A673 (cell line): Measurements from ENCODE around the gene PCYT1A. TPM values are rescaled to one million over a fixed set of nuclear protein-coding genes. Genes with fewer than 3 reads are reported as not detected.

Experiments
- BruUV-seq: library from RNA; stranded (reverse); fragments of 400-500 nt; replicated peaks from 2 replicates; lab custom pipeline; 2021; lab: Mats Ljungman, UMichigan
- CTCF ChIA-PET: fragments of 300-600 bp; sonication (Branson Sonifier 250); formaldehyde crosslinking; loops from one replicate; lab custom pipeline; 2022; ENCODE audit warnings: antibody characterized with exemption; lab: Charles Lee
- POLR2A ChIA-PET: fragments of 300-600 bp; sonication (Branson Sonifier 250); formaldehyde crosslinking; loops from one replicate; lab custom pipeline; 2022; ENCODE audit warnings: antibody characterized with exemption; ENCODE audit not compliant: low non-redundant PET; lab: Charles Lee
- DNase-seq: peaks from one replicate; pipeline ENCODE4 v3.0.0-alpha.2; 2015; ENCODE audit warnings: low spot score
- H3K27ac ChIP-seq: fragments of 200-600 bp; sonication (generic); 2 replicates; pipeline ENCODE4 v1.5.1; 2016; ENCODE audit warnings: mixed run types, low read depth, mild to moderate bottlenecking, mixed read lengths, antibody characterized with exemption, low read length; ENCODE audit not compliant: poor library complexity, severe bottlenecking
- H3K27me3 ChIP-seq: fragments of 200-600 bp; sonication (generic); replicated peaks from 2 replicates; pipeline ENCODE4 v1.6.1; 2017; ENCODE audit warnings: mixed run types, low read depth, mild to moderate bottlenecking, mixed read lengths, antibody characterized with exemption, low read length; ENCODE audit not compliant: insufficient read depth, poor library complexity
- H3K36me3 ChIP-seq: fragments of 200-600 bp; sonication (generic); 2 replicates; pipeline ENCODE4 v1.6.1; 2016; ENCODE audit warnings: mixed run types, mild to moderate bottlenecking, mixed read lengths, antibody characterized with exemption, low read length; ENCODE audit not compliant: insufficient read depth, poor library complexity, severe bottlenecking
- H3K4me1 ChIP-seq: fragments of 200-600 bp; sonication (generic); 2 replicates; pipeline ENCODE4 v1.6.1; 2017; ENCODE audit warnings: mixed run types, mild to moderate bottlenecking, mixed read lengths, antibody characterized with exemption, low read length; ENCODE audit not compliant: insufficient read depth, poor library complexity, severe bottlenecking
- H3K4me3 ChIP-seq: fragments of 200-600 bp; sonication (generic); 2 replicates; pipeline ENCODE4 v1.5.1; 2016; ENCODE audit warnings: low read depth, mixed run types, mild to moderate bottlenecking, mixed read lengths, low read length; ENCODE audit not compliant: poor library complexity, severe bottlenecking
- H3K9me3 ChIP-seq: fragments of 200-600 bp; sonication (generic); 2 replicates; pipeline ENCODE4 v1.6.1; 2016; ENCODE audit warnings: mixed run types, low read depth, mild to moderate bottlenecking, mixed read lengths, antibody characterized with exemption, low read length; ENCODE audit not compliant: poor library complexity, severe bottlenecking
- CTCF ChIP-seq: fragments of 300-800, 200-600 bp; sonication (generic); conservative IDR thresholded peaks from 2 replicates; pipeline ENCODE4 v1.5.1; 2017; ENCODE audit warnings: low read depth, mild to moderate bottlenecking, antibody characterized with exemption, low read length, moderate library complexity, mixed read lengths
- EZH2 ChIP-seq: fragments of 200-600 bp; sonication (generic); IDR thresholded peaks from 2 replicates; pipeline ENCODE4 v1.6.1; 2017; ENCODE audit warnings: borderline replicate concordance, low read depth, mild to moderate bottlenecking, mixed read lengths, antibody characterized with exemption, low read length; ENCODE audit not compliant: poor library complexity, severe bottlenecking
- intact Hi-C: fragments of 100-400 bp; cut with micrococcal nuclease; formaldehyde crosslinking; loops from one replicate; pipeline ENCODE4 v1.10.0; 2022; ENCODE audit not compliant: unreplicated experiment
- total RNA-seq: library from RNA; stranded (reverse); gene quantifications from 2 replicates; pipeline ENCODE4 v1.2.3, GENCODE V29; 2021

PCYT1A gene
- total RNA-seq, 1 experiment from 2014 or later, result 62.3 TPM

GRCh38 chr3:196298521-196298920 is 11.0 kb upstream of the PCYT1A start:
- Histone ChIP-seq H3K36me3 (peaks cover 3% of the 10 kb centered on the region), H3K9me3 (no peaks in the 10 kb centered on the region), H3K4me1 (no peaks in the 10 kb centered on the region), H3K27me3 (no peaks in the 10 kb centered on the region), H3K4me3 (no peak overlapping the region), H3K27ac (no peak overlapping the region)
- ChIA-PET POLR2A (no interaction called here), CTCF (interaction anchor here (0.6 kb wide), 1 partner anchor 43 kb away, joined by 3 read pairs; no protein-coding TSS in a partner anchor)
- intact Hi-C loops, result no loop called here
- DNase-seq, result no peak
- TF ChIP-seq EZH2, result no peak
- TF ChIP-seq CTCF, result no peak
- no TSS peak for BruUV-seq

- intact Hi-C loops, result no loop called here
These were observed 4.9 kb upstream of the PCYT1A start for GRCh38 chr3:196292286-196292923.

GRCh38 chr3:196288141-196288460 is 575 bp upstream of the PCYT1A start:
- DNase-seq, result peak; percentile 71
- ChIA-PET CTCF (no interaction called here), POLR2A (no interaction called here)
- Histone ChIP-seq H3K4me1 (no peaks in the 10 kb centered on the region), H3K4me3 (peak overlapping the region; percentile 89), H3K36me3 (no peaks in the 10 kb centered on the region), H3K27me3 (no peaks in the 10 kb centered on the region), H3K27ac (peak overlapping the region; percentile 92), H3K9me3 (no peaks in the 10 kb centered on the region)
- intact Hi-C loops, result no loop called here
- BruUV-seq, result no TSS peak
- TF ChIP-seq CTCF (no peak), EZH2 (no peak)

More at GRCh38 chr3:196292286-196292923, 4.9 kb upstream of the PCYT1A start:
- no peaks in the 10 kb centered on the region for H3K9me3 ChIP-seq
- BruUV-seq, result no TSS peak
- no peak for TF ChIP-seq EZH2
- no peaks in the 10 kb centered on the region for H3K36me3 ChIP-seq
- no peaks in the 10 kb centered on the region for H3K4me1 ChIP-seq
- H3K27ac ChIP-seq, result no peak overlapping the region
- POLR2A ChIA-PET, result no interaction called here
- DNase-seq, result no peak
- no peaks in the 10 kb centered on the region for H3K27me3 ChIP-seq
- no peak overlapping the region for H3K4me3 ChIP-seq
- CTCF ChIA-PET, result no interaction called here

GRCh38 chr3:196287090-196287439 is 461 bp downstream of the PCYT1A start:
- no peak for TF ChIP-seq CTCF
- no peak for TF ChIP-seq EZH2
- ChIA-PET POLR2A (no interaction called here), CTCF (no interaction called here)
- no peaks in the 10 kb centered on the region for H3K4me1 ChIP-seq
- intact Hi-C loops, result no loop called here
- H3K4me3 ChIP-seq, result peak overlapping the region; percentile 89
- H3K9me3 ChIP-seq, result no peaks in the 10 kb centered on the region
- DNase-seq, result peak; percentile 32
- no peaks in the 10 kb centered on the region for H3K36me3 ChIP-seq
- no peaks in the 10 kb centered on the region for H3K27me3 ChIP-seq
- peak overlapping the region; percentile 92 for H3K27ac ChIP-seq
- no TSS peak for BruUV-seq
